Keratinocyte (primary cell): ENCODE measurements around the gene PARP2. TPM values are rescaled to one million over a fixed set of nuclear protein-coding genes. Genes with fewer than 3 reads are reported as not detected.

Source experiments
- DNase-seq: peaks from one replicate; pipeline ENCODE4 v3.0.0-alpha.2; 2011; ENCODE audit warnings: low read depth, missing footprints, low spot score
- FAIRE-seq: peaks from 2 replicates; lab custom pipeline; 2011; peaks lifted over from hg19 to GRCh38; lab: Jason Lieb, UNC
- H2AFZ ChIP-seq: 2 replicates; pipeline ENCODE4 v1.6.0; 2012; ENCODE audit warnings: low read length, control low read depth, inconsistent platforms; ENCODE audit not compliant: control insufficient read depth
- H3K27ac ChIP-seq: 2 replicates; pipeline ENCODE4 v1.5.1; 2011; ENCODE audit warnings: low read length; ENCODE audit not compliant: control insufficient read depth, insufficient read depth
- H3K27me3 ChIP-seq: 3 replicates; pipeline ENCODE4 v1.6.0; 2011; ENCODE audit warnings: low read length; ENCODE audit not compliant: control insufficient read depth, insufficient read depth; ENCODE audit errors: extremely low read depth
- H3K36me3 ChIP-seq, 2 experiments: 2 replicates in 1 of 2; 3 replicates in 1 of 2; pipeline ENCODE4 v1.5.1; 2011; ENCODE audit warnings: low read length in 2 of 2, mild to moderate bottlenecking in 1 of 2; ENCODE audit not compliant: control insufficient read depth in 2 of 2, insufficient read depth in 2 of 2; ENCODE audit errors: extremely low read depth in 1 of 2
- H3K4me1 ChIP-seq: 3 replicates; pipeline ENCODE4 v1.5.1; 2011; ENCODE audit warnings: low read length; ENCODE audit not compliant: control insufficient read depth, insufficient read depth; ENCODE audit errors: extremely low read depth
- H3K4me2 ChIP-seq: 3 replicates; pipeline ENCODE4 v1.6.0; 2011; ENCODE audit warnings: low read depth, low read length; ENCODE audit not compliant: control insufficient read depth, insufficient read depth; ENCODE audit errors: extremely low read depth
- H3K4me3 ChIP-seq, 3 experiments: fragments of 200-600 bp in 1 of 3; sonication (generic) in 1 of 3; 2 replicates in 2 of 3; 3 replicates in 1 of 3; pipeline ENCODE4 v1.5.1; 2011 to 2016; ENCODE audit warnings: low read length in 3 of 3, mild to moderate bottlenecking in 3 of 3, control low read depth in 2 of 3, inconsistent platforms in 1 of 3, low read depth in 1 of 3, mixed read lengths in 1 of 3, mixed run types in 1 of 3, moderate library complexity in 1 of 3; ENCODE audit not compliant: control insufficient read depth in 2 of 3, insufficient read depth in 2 of 3; ENCODE audit errors: extremely low read depth in 1 of 3
- H3K79me2 ChIP-seq: 2 replicates; pipeline ENCODE4 v1.6.0; 2012; ENCODE audit warnings: low read length; ENCODE audit not compliant: control insufficient read depth, insufficient read depth
- H3K9ac ChIP-seq: 3 replicates; pipeline ENCODE4 v1.6.0; 2011; ENCODE audit warnings: low read length; ENCODE audit not compliant: control insufficient read depth, insufficient read depth; ENCODE audit errors: extremely low read depth
- H3K9me1 ChIP-seq: 3 replicates; pipeline ENCODE4 v1.6.0; 2011; ENCODE audit warnings: low read length; ENCODE audit not compliant: control insufficient read depth, insufficient read depth; ENCODE audit errors: extremely low read depth
- H3K9me3 ChIP-seq: 2 replicates; pipeline ENCODE4 v1.5.1; 2012; ENCODE audit warnings: low read depth, low read length; ENCODE audit not compliant: control insufficient read depth
- H4K20me1 ChIP-seq: 3 replicates; pipeline ENCODE4 v1.6.0; 2011; ENCODE audit warnings: low read length; ENCODE audit not compliant: control insufficient read depth, insufficient read depth; ENCODE audit errors: extremely low read depth
- CTCF ChIP-seq, 3 experiments: IDR thresholded peaks in 1 of 3; conservative IDR thresholded peaks in 1 of 3; optimal IDR thresholded peaks in 1 of 3; 2 replicates in 2 of 3; 3 replicates in 1 of 3; pipeline versions ENCODE3 to v1.5.1; 2011; ENCODE audit warnings: low read length in 3 of 3, mild to moderate bottlenecking in 3 of 3, moderate library complexity in 2 of 3, control low read depth in 1 of 3, inconsistent platforms in 1 of 3; ENCODE audit not compliant: insufficient read depth in 2 of 3; ENCODE audit errors: extremely low read depth in 1 of 3
- EZH2 ChIP-seq: IDR thresholded peaks from one replicate; pipeline ENCODE4 v1.6.1; 2012; ENCODE audit warnings: inconsistent platforms, mild to moderate bottlenecking, low read length, moderate library complexity
- dilution Hi-C: fragments of 300-500 bp; cut with MboI; formaldehyde crosslinking; loops from one replicate; pipeline ENCODE4 v1.7.0; 2020; ENCODE audit warnings: low sequenced_read_pairs; ENCODE audit not compliant: extremely low pct_ligation_motif_present
- polyA plus RNA-seq, 5 experiments: library from polyadenylated mRNA; depleted of rRNA in 3 of 5; stranded (reverse) in 3 of 5; stranded (forward) in 1 of 5; unstranded in 1 of 5; fragments of >200 nt; gene quantifications; 1 replicate in 1 of 5; 2 replicates in 3 of 5; 3 replicates in 1 of 5; pipeline versions ENCODE4 v1.2.1 to v1.2.3, GENCODE V29; 2011 to 2012; ENCODE audit warnings: missing spikeins in 2 of 5, low read depth in 1 of 5, low replicate concordance in 1 of 5

PARP2 gene
- polyA plus RNA-seq, 1 donor (not counting 4 experiments of a cell fraction or from before 2014, with no cell fraction given), result 24.7 TPM

GRCh38 chr14:20329355-20329754 is 14.1 kb upstream of the PARP2 start:
- dilution Hi-C loops, result no loop called here
- no peak overlapping the region for H3K4me3 ChIP-seq
- peaks cover 70% of the 10 kb centered on the region for H3K79me2 ChIP-seq
- no peak overlapping the region for H3K4me2 ChIP-seq
- TF ChIP-seq CTCF (optimal IDR thresholded peaks at IDR 0.05 in 1 of 3, IDR thresholded peaks at IDR 0.05 in 1 of 3, conservative IDR thresholded peaks at IDR 0.05 in 1 of 3; ENCODE audit: extremely low read depth in 1 of 3, insufficient read depth in 2 of 3, low read length in 3 of 3) (no peak), EZH2 (no peak)
- no peaks in the 10 kb centered on the region for H3K9me1 ChIP-seq
- peaks cover 19% of the 10 kb centered on the region for H3K4me1 ChIP-seq
- no peak overlapping the region for H2AFZ ChIP-seq
- no peaks in the 10 kb centered on the region for H3K27me3 ChIP-seq
- H3K9ac ChIP-seq, result no peak overlapping the region
- peaks cover 12 to 15% of the 10 kb centered on the region in 2 experiments for H3K36me3 ChIP-seq
- DNase-seq, result no peak
- FAIRE-seq, result no peak
- no peaks in the 10 kb centered on the region for H3K9me3 ChIP-seq
- H3K27ac ChIP-seq, result no peak overlapping the region
- H4K20me1 ChIP-seq, result no peaks in the 10 kb centered on the region

- Histone ChIP-seq H3K9me1 (no peaks in the 10 kb centered on the region), H3K36me3 (peaks cover 8 to 15% of the 10 kb centered on the region in 2 experiments), H3K4me1 (peaks cover 19% of the 10 kb centered on the region), H2AFZ (no peak overlapping the region), H3K4me3 (peak overlapping the region in 2 of 3 experiments; percentile 24 to 25), H3K4me2 (peak overlapping the region; percentile 62), H3K79me2 (peaks cover 64% of the 10 kb centered on the region), H3K27ac (no peak overlapping the region), H4K20me1 (no peaks in the 10 kb centered on the region), H3K9me3 (no peaks in the 10 kb centered on the region), H3K27me3 (no peaks in the 10 kb centered on the region), H3K9ac (no peak overlapping the region)
- FAIRE-seq (no peak), DNase-seq (no peak)
- dilution Hi-C loops, result no loop called here
- TF ChIP-seq EZH2, result no peak
- TF ChIP-seq CTCF (optimal IDR thresholded peaks at IDR 0.05 in 1 of 3, IDR thresholded peaks at IDR 0.05 in 1 of 3, conservative IDR thresholded peaks at IDR 0.05 in 1 of 3; ENCODE audit: extremely low read depth in 1 of 3, insufficient read depth in 2 of 3, low read length in 3 of 3), result no peak
These were observed 12.3 kb upstream of the PARP2 start for GRCh38 chr14:20331053-20331613.
